Astrocyte of the cerebellum (primary cell): ENCODE results near the gene STT3B.
"Not testable (repeated sequence)": the region's sequence is repeated elsewhere in the genome, so short reads cannot be mapped to it uniquely, and the experiment has no call there.

Experiments
- DNase-seq: peaks from one replicate; pipeline ENCODE4 v3.0.0-alpha.2; 2011; ENCODE audit warnings: low read depth
- H3K4me3 ChIP-seq: 2 replicates; pipeline ENCODE4 v1.5.1; 2011; ENCODE audit warnings: mild to moderate bottlenecking, low read depth, low read length, moderate library complexity
- CTCF ChIP-seq: IDR thresholded peaks from 2 replicates; pipeline ENCODE4 v1.5.1; 2012; ENCODE audit warnings: low read length, low read depth, moderate library complexity, mild to moderate bottlenecking; ENCODE audit errors: missing control alignments
- in situ Hi-C: cut with HindIII; loops from 2 replicates; pipeline ENCODE4 v1.10.0; 2017; ENCODE audit warnings: low sequenced_read_pairs

The STT3B gene

GRCh38 chr3:31503456-31503855, 29.3 kb upstream of the STT3B start:
- no peak for TF ChIP-seq CTCF
- in situ Hi-C loops: no loop called here
- H3K4me3 ChIP-seq: no peak overlapping the region
- DNase-seq: no peak

- H3K4me3 ChIP-seq: no peak overlapping the region
- in situ Hi-C loops: no loop called here
- DNase-seq: no peak
- no peak for TF ChIP-seq CTCF
Observed at GRCh38 chr3:31504230-31504629, 28.5 kb upstream of the STT3B start.

GRCh38 chr3:31505371-31506048, 27.2 kb upstream of the STT3B start:
- no peak overlapping the region for H3K4me3 ChIP-seq
- DNase-seq: no peak
- no peak for TF ChIP-seq CTCF
- in situ Hi-C loops: no loop called here

- in situ Hi-C loops, H3K4me3 ChIP-seq, DNase-seq: not testable (repeated sequence)
Observed at GRCh38 chr3:31506515-31506914, 26.2 kb upstream of the STT3B start.

GRCh38 chr3:31508452-31509146, 24.1 kb upstream of the STT3B start:
- in situ Hi-C loops: no loop called here
- no peak for TF ChIP-seq CTCF
- no peak for DNase-seq
- H3K4me3 ChIP-seq: no peak overlapping the region

GRCh38 chr3:31509147-31509728, 23.5 kb upstream of the STT3B start:
- DNase-seq: no peak
- in situ Hi-C loops: no loop called here
- H3K4me3 ChIP-seq: no peak overlapping the region
- no peak for TF ChIP-seq CTCF

GRCh38 chr3:31514570-31514969, 18.2 kb upstream of the STT3B start:
- in situ Hi-C loops: no loop called here
- no peak for DNase-seq

More at GRCh38 chr3:31514570-31514969, 18.2 kb upstream of the STT3B start:
- no peak overlapping the region for H3K4me3 ChIP-seq
- no peak for TF ChIP-seq CTCF
